ENCODE data around the gene STOX2.

GRCh38 chr4:183971929-183972490 lies 66.9 kb downstream of the STOX2 start:
- no peak for TF ChIP-seq EZH2 (IDR thresholded peaks at IDR 0.05; ENCODE audit: borderline replicate concordance)
- TF ChIP-seq, protein P1, sequence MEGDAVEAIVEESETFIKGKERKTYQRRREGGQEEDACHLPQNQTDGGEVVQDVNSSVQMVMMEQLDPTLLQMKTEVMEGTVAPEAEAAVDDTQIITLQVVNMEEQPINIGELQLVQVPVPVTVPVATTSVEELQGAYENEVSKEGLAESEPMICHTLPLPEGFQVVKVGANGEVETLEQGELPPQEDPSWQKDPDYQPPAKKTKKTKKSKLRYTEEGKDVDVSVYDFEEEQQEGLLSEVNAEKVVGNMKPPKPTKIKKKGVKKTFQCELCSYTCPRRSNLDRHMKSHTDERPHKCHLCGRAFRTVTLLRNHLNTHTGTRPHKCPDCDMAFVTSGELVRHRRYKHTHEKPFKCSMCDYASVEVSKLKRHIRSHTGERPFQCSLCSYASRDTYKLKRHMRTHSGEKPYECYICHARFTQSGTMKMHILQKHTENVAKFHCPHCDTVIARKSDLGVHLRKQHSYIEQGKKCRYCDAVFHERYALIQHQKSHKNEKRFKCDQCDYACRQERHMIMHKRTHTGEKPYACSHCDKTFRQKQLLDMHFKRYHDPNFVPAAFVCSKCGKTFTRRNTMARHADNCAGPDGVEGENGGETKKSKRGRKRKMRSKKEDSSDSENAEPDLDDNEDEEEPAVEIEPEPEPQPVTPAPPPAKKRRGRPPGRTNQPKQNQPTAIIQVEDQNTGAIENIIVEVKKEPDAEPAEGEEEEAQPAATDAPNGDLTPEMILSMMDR (IDR thresholded peaks at IDR 0.05; ENCODE audit: poor library complexity), result no peak
- TF ChIP-seq EZH2phosphoT487 (IDR thresholded peaks at IDR 0.05; ENCODE audit: low read depth, severe bottlenecking, unreplicated experiment), result no peak
